T-helper 2 cell treated with Interferon-gamma antibody and Interleukin-4, amounts not matched to agents 5 μg/mL and 100 μg/mL, for 36 hours (primary cell): ENCODE measurements around the gene ATAD1.

Source experiments
- DNase-seq: peaks from one replicate; pipeline ENCODE4 v3.0.0; 2021; ENCODE audit warnings: low spot score
- H3K27ac Mint-ChIP-seq: one replicate; pipeline ENCODE4 v1.8.0; 2021; ENCODE audit warnings: mild to moderate bottlenecking, mixed read lengths
- H3K27me3 Mint-ChIP-seq: one replicate; pipeline ENCODE4 v1.8.0; 2021; ENCODE audit warnings: low read depth, mixed read lengths
- H3K36me3 Mint-ChIP-seq: one replicate; pipeline ENCODE4 v1.8.0; 2021; ENCODE audit warnings: low read depth, mixed read lengths
- H3K4me1 Mint-ChIP-seq: one replicate; pipeline ENCODE4 v1.8.0; 2021; ENCODE audit warnings: low read depth, mixed read lengths
- H3K4me3 Mint-ChIP-seq: one replicate; pipeline ENCODE4 v1.8.0; 2022; ENCODE audit warnings: mild to moderate bottlenecking, moderate library complexity, mixed read lengths
- H3K9me3 Mint-ChIP-seq: one replicate; pipeline ENCODE4 v1.8.0; 2021; ENCODE audit warnings: mixed read lengths

The ATAD1 gene

DNA sequence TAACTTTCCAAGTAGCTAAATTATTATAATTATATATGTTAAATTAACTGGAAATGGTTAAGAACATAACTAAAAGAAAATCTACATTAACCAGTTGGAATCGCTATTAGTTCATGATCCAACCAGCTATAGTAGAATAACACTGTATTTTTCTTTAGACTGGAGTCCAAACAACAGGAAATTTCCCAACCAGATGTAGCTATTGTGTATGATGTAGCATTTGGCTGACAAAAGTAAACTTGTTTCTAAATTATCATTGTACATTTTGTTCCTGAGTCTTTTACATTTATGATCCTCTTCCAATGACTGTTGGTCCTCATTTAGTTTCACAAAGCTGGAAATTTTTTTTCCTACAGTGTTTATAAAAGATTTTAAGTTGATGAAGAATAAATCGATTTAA is 96.2 kb downstream of the ATAD1 start:
- H3K4me1 Mint-ChIP-seq: peaks cover 2% of the 10 kb centered on the region
- no peak overlapping the region for H3K4me3 Mint-ChIP-seq
- H3K27me3 Mint-ChIP-seq: peaks cover 23% of the 10 kb centered on the region
- H3K36me3 Mint-ChIP-seq: no peaks in the 10 kb centered on the region
- H3K27ac Mint-ChIP-seq: no peak overlapping the region
- H3K9me3 Mint-ChIP-seq: no peaks in the 10 kb centered on the region
- DNase-seq: no peak

DNA sequence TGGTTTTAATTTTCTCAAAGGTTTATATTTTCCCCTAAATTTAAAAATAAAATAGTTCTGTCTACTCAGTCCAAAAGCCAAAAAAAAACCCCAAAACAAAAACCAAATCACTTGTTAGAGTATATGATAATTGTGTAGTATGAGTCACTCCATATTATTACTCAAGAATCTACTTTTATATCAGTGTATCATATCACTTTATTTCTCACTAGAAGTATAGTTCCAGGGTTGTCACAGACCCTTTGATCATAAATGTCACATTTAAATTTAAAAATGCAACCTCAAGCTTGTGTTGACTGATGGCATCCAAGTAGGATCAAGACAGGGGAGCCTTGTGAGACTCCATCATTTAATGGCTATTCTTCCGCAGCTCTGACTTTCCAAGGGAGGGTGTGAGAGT is 97.4 kb downstream of the ATAD1 start:
- peaks cover 23% of the 10 kb centered on the region for H3K27me3 Mint-ChIP-seq
- no peak overlapping the region for H3K27ac Mint-ChIP-seq
- peaks cover 8% of the 10 kb centered on the region for H3K4me1 Mint-ChIP-seq
- H3K36me3 Mint-ChIP-seq: no peaks in the 10 kb centered on the region
- H3K9me3 Mint-ChIP-seq: no peaks in the 10 kb centered on the region
- no peak for DNase-seq
- H3K4me3 Mint-ChIP-seq: no peak overlapping the region

DNA sequence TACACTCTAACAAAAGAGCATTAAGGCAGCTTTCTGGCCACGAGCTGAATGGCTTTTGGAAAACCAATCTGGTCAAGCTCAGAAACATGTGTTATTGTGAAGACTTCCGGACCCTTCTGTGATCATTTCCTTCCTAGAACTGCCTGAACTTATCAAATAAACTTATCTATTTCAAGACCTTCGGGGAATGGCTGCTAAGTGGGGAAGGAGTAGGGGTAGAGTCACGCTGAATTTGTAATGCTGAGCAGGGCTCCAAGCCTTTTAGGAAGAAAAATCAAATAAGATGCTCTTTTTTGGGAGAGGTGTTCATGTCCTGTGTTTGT is 101.7 kb downstream of the ATAD1 start:
- Mint-ChIP-seq H3K4me3 (no peak overlapping the region), H3K4me1 (peaks cover 7% of the 10 kb centered on the region), H3K27me3 (peaks cover 2% of the 10 kb centered on the region), H3K9me3 (no peaks in the 10 kb centered on the region), H3K36me3 (no peaks in the 10 kb centered on the region), H3K27ac (no peak overlapping the region)
- DNase-seq: no peak

DNA sequence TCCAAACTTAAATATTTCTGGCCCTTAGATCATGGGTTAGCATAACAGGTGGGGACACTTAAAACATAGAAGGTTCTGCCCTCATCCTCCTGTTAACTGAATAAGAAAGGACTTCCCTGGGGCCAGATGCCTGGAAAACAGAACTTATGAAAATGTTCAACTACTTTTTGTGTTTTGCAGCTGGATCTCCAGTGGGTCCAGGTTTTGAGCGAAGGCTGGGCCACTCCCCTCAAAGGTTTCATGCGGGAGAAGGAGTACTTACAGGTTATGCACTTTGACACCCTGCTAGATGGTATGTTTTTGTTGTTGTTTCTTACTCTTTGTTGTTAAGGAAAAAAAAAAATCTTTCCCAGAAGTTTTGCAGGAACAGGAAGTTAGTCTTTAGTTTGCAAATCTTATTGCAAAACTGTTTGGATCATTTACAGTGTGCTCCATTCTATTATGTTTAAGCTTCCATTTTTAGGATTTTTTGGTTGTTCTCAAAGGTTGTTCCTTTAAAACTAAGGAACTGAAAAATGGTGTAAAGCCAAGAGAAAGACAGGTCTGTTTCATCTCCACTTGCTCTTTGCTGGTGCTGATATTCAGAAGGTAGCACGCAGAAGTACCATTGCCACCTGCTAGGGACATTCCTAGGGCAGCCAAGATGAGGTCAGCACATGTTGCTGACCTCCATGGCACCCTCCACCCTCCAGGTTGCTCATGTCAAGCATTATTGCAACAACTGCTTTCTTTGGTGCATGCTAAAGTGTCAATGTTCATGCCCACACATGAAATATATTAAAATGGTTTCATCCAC is 102.3 kb downstream of the ATAD1 start:
- Mint-ChIP-seq H3K4me1 (peaks cover 7% of the 10 kb centered on the region), H3K4me3 (no peak overlapping the region), H3K27me3 (peaks cover 2% of the 10 kb centered on the region), H3K9me3 (no peaks in the 10 kb centered on the region), H3K36me3 (no peaks in the 10 kb centered on the region), H3K27ac (no peak overlapping the region)
- DNase-seq: no peak

DNA sequence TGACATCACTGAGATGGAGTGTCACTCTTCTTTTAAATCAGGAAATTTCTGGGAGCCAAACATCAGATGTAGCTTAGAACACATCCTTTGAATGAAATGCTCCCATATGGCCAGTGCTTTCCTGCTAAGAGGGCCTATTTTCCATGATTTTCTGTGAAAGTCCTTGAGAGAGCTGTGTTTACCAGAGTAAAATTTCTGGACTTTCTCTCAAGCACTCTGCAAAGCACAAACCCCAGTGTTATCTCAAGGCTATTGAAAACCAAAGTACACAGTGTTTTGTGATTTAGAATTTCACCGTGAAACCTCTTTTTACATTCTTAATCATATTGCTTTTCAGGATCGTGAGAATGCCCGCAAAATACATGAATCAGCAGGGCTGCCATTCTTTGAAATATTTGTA is 104.3 kb downstream of the ATAD1 start:
- no peak for DNase-seq
- Mint-ChIP-seq H3K36me3 (no peaks in the 10 kb centered on the region), H3K4me1 (peaks cover 7% of the 10 kb centered on the region), H3K4me3 (no peak overlapping the region), H3K27me3 (peaks cover 2% of the 10 kb centered on the region), H3K9me3 (no peaks in the 10 kb centered on the region), H3K27ac (no peak overlapping the region)

DNA sequence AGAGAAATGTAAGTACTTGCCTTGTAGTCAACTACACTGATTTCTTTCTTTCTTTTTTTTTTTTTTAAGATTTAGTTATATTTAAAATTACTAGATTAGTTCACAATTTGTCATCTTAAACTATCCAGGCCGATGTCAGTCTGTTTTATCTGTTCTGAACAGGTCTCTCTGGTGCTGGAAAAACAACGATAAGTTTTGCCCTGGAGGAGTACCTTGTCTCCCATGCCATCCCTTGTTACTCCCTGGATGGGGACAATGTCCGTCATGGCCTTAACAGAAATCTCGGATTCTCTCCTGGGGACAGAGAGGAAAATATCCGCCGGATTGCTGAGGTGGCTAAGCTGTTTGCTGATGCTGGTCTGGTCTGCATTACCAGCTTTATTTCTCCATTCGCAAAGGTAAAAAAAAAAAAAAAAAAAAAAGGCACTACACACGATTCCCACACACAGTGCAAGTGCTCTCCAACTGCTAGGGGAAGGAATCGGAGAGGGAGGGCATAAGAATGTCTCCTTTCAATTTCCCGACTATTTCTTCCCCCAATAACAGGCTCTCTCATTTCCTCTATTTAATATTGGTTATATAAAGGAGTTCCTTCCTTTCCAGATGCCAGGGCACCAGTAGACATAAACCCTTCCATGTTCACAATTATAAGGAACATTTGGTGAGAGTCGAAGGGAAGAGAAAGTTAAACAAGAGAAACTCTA is 105.0 kb downstream of the ATAD1 start:
- no peaks in the 10 kb centered on the region for H3K9me3 Mint-ChIP-seq
- peaks cover 7% of the 10 kb centered on the region for H3K4me1 Mint-ChIP-seq
- DNase-seq: no peak
- no peaks in the 10 kb centered on the region for H3K27me3 Mint-ChIP-seq
- H3K36me3 Mint-ChIP-seq: no peaks in the 10 kb centered on the region
- no peak overlapping the region for H3K27ac Mint-ChIP-seq
- H3K4me3 Mint-ChIP-seq: no peak overlapping the region

DNA sequence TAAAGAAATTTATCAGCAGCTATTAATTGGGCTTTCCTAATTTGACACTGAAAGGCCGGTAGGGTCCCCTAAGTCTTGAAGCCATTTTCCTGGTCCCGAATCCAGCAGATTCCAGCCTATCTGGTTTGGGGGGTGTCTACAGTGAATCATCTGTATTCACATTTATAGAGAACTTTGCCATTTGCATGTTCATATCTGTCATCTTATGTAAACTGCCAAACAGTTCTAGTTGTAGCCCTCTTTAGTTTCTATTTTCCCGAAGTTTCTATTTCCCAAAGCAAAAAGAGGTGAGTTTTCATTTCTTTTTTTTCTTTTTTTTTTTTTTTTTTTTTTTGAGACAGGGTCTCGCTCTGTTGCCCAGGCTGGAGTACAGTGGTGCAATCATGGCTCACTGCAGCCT is 110.8 kb downstream of the ATAD1 start:
- Mint-ChIP-seq H3K27me3 (peaks cover 2% of the 10 kb centered on the region), H3K36me3 (no peaks in the 10 kb centered on the region), H3K9me3 (no peaks in the 10 kb centered on the region), H3K4me1 (no peaks in the 10 kb centered on the region), H3K4me3 (no peak overlapping the region), H3K27ac (no peak overlapping the region)
- DNase-seq: no peak

DNA sequence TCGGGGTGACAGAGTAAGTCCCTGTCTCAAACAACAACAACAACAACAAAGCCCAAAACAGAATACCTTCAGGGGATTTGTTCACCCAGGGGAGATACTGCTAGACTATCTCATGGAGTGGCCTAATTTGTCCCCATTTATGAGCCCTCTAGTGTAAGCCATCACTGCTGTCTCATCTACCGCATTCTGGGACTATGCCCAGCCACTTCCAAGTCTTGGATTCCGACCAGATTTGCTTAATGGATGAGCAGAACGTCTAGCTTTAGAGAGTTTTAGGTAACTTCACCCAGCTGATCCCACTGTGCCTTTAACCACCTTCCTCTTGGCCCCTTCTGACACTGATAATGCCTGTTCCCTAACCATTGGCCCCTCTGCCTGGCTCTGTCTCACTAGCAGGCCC is 111.3 kb downstream of the ATAD1 start:
- Mint-ChIP-seq H3K9me3 (no peaks in the 10 kb centered on the region), H3K27ac (no peak overlapping the region), H3K36me3 (no peaks in the 10 kb centered on the region), H3K4me3 (no peak overlapping the region), H3K4me1 (no peaks in the 10 kb centered on the region), H3K27me3 (peaks cover 4% of the 10 kb centered on the region)
- DNase-seq: no peak

DNA sequence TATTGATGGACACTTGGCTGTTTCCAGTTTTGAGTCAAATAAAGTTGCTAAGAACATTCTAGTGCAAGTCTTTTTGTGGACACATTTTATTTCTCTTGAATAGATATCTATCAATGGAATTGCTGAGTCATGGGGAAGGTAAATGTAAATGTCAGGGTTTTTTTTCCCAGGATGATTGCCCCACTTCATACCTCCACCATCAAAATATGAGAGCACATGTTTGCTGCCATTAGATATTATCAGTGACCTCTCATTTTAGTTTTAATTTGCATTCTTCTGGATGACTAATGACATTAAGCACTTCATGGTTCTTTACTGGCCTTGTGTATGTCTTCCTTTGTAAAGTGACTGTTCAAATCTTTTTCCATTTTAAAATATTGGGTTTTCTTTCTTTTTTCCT is 112.7 kb downstream of the ATAD1 start:
- no peak for DNase-seq
- H3K4me1 Mint-ChIP-seq: no peaks in the 10 kb centered on the region
- H3K9me3 Mint-ChIP-seq: no peaks in the 10 kb centered on the region
- H3K36me3 Mint-ChIP-seq: no peaks in the 10 kb centered on the region
- no peak overlapping the region for H3K4me3 Mint-ChIP-seq
- no peak overlapping the region for H3K27ac Mint-ChIP-seq
- H3K27me3 Mint-ChIP-seq: peaks cover 10% of the 10 kb centered on the region

DNA sequence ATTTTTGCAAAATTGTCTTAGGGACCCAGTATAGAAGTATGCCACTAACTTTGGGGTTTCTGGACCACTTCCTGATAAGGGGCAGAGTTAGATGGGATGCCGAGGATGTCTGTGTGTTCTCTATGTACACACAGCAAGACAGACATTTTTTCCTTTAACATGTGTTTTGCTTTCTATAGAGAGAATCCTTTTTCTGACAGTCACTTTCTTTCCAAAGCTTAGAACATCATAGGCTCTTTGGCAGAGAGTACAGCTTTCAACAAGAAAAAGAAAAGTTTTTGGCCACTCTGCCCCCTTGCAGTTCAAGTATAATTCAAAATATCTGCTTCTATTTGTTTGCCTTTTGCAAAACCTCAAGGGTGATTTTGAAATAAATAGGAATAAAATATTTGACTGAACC is 114.3 kb downstream of the ATAD1 start:
- Mint-ChIP-seq H3K36me3 (no peaks in the 10 kb centered on the region), H3K4me3 (no peak overlapping the region), H3K27ac (no peak overlapping the region), H3K4me1 (no peaks in the 10 kb centered on the region), H3K27me3 (peaks cover 10% of the 10 kb centered on the region), H3K9me3 (no peaks in the 10 kb centered on the region)
- no peak for DNase-seq

DNA sequence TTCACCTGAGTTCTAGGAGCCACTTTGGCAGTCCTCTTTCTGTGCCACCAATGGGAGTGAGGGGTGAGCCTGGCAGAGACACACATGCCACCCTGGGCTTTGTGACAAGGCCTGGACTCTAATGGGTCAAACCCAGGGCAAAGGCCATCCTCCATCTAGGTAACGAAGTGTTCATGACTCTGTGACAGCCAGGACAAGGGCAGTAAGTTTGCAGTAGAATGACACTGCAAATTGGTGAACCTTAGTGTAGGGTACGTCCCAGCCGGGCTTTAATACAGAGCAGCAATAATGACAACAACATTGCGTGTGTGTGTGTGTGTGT is 115.1 kb downstream of the ATAD1 start:
- Mint-ChIP-seq H3K36me3 (no peaks in the 10 kb centered on the region), H3K27ac (no peak overlapping the region), H3K4me3 (no peak overlapping the region), H3K27me3 (peaks cover 11% of the 10 kb centered on the region), H3K9me3 (no peaks in the 10 kb centered on the region), H3K4me1 (no peaks in the 10 kb centered on the region)
- no peak for DNase-seq

DNA sequence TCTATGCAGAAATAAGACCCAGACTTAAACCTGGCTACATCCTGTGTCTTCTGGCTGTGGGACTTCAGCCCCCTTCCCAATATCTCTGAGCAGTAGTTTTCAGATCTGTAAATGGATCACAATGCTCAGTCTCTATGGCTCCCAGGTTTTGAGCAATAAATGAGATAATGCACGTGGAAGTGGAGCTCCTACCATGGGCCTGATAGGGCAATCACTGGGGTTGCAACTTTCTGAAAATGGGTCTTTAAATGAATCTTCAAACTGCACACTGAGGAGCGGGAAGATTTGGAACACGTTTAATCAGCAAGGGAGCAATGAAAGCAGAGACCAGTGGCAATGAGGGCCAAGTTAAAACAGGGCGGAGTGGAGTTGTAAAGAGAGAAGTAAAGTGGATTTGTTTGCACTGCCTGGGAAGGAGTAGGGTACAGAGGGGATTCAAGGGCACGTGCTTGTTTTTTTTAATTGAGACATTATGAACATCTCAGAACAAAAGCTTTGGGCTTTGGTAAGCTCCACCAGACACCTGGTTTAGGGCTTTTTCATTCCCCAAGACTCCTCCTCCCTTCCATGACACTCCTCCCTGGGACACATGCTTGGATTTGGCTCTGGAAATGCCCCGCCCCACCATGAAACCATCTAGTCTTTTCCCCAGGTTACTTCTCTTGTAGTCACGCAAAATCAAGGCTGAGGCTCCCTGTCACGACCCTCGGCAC is 115.6 kb downstream of the ATAD1 start:
- no peak for DNase-seq
- Mint-ChIP-seq H3K27me3 (peaks cover 14% of the 10 kb centered on the region), H3K27ac (no peak overlapping the region), H3K9me3 (no peaks in the 10 kb centered on the region), H3K4me1 (no peaks in the 10 kb centered on the region), H3K4me3 (no peak overlapping the region), H3K36me3 (no peaks in the 10 kb centered on the region)
